ENCODE results near the gene PGPEP1. TPM values are rescaled to one million over a fixed set of nuclear protein-coding genes. Genes with fewer than 3 reads are reported as not detected.
A peak's percentile ranks its signal among the peaks of the same experiment; 100 is the strongest.

Gene PGPEP1
- total RNA-seq, 1 donor from 2014 or later, result 27.5 TPM

GRCh38 chr19:18307271-18307681, 33.1 kb upstream of the PGPEP1 start:
- intact Hi-C loops (cut with DNase I), result no loop called here
- TF ChIP-seq POLR2A (IDR thresholded peaks at IDR 0.05) (no peak), POLR2AphosphoS5 (IDR thresholded peaks at IDR 0.05; ENCODE audit: insufficient read depth in 1 of 2, low read depth in 1 of 2) (peak in 1 of 2 donors; percentile 23), CTCF (IDR thresholded peaks at IDR 0.05) (no peak)
- H3K4me1 ChIP-seq, result peaks cover 49% of the 10 kb centered on the region
- H3K27me3 ChIP-seq, result no peaks in the 10 kb centered on the region
- no peak overlapping the region for H3K4me3 ChIP-seq
- H3K9me3 ChIP-seq, result no peaks in the 10 kb centered on the region
- no peak for DNase-seq (ENCODE audit: extremely low spot score in 2 of 2)
- peaks cover 0 to 22% of the 10 kb centered on the region in 2 donors for H3K36me3 ChIP-seq
- H3K27ac ChIP-seq, result peak overlapping the region; percentile 98

- intact Hi-C loops (cut with DNase I), result no loop called here
Measured at GRCh38 chr19:18308051-18308947, 32.1 kb upstream of the PGPEP1 start.

DNA sequence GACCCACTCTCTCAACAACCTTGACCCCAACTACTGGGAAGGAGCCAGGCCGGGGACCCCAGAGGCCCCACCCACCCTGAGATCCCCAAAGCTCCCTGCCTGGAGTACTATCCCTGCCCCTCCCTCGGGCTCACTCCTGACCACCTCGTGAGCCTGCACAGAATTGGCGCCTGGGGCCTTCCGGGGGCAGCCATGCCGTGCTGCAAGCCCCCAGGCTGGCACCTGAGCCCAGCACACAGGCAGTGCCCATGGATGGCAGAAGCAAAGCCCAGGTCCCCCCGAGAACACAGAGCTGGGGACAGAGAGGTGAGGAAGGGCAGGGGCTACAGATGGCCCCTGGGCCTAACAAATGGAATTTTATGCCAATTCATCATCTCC, 31.5 kb upstream of the PGPEP1 start:
- no peak for TF ChIP-seq POLR2A (IDR thresholded peaks at IDR 0.05)
- no peak for TF ChIP-seq POLR2AphosphoS5 (IDR thresholded peaks at IDR 0.05; ENCODE audit: insufficient read depth in 1 of 2, low read depth in 1 of 2)
- TF ChIP-seq CTCF (IDR thresholded peaks at IDR 0.05), result no peak
- H3K9me3 ChIP-seq, result no peaks in the 10 kb centered on the region
- no peak overlapping the region for H3K4me3 ChIP-seq
- H3K27me3 ChIP-seq, result no peaks in the 10 kb centered on the region
- no peak for DNase-seq (ENCODE audit: extremely low spot score in 2 of 2)
- H3K4me1 ChIP-seq, result peaks cover 36% of the 10 kb centered on the region
- peaks cover 0 to 27% of the 10 kb centered on the region in 2 donors for H3K36me3 ChIP-seq
- intact Hi-C loops (cut with DNase I), result no loop called here
- no peak overlapping the region for H3K27ac ChIP-seq

More at GRCh38 chr19:18308051-18308947, 32.1 kb upstream of the PGPEP1 start:
- DNase-seq (ENCODE audit: extremely low spot score in 2 of 2), result no peak
- TF ChIP-seq POLR2AphosphoS5 (IDR thresholded peaks at IDR 0.05; ENCODE audit: insufficient read depth in 1 of 2, low read depth in 1 of 2) (no peak), CTCF (IDR thresholded peaks at IDR 0.05) (no peak), POLR2A (IDR thresholded peaks at IDR 0.05) (no peak)
- Histone ChIP-seq H3K9me3 (no peaks in the 10 kb centered on the region), H3K4me1 (peaks cover 42% of the 10 kb centered on the region), H3K4me3 (no peak overlapping the region), H3K27me3 (no peaks in the 10 kb centered on the region), H3K36me3 (peaks cover 0 to 27% of the 10 kb centered on the region in 2 donors), H3K27ac (peak overlapping the region; percentile 98)

GRCh38 chr19:18309525-18310064, 30.8 kb upstream of the PGPEP1 start:
- Histone ChIP-seq H3K36me3 (peaks cover 0 to 27% of the 10 kb centered on the region in 2 donors), H3K27ac (no peak overlapping the region), H3K4me3 (no peak overlapping the region), H3K27me3 (no peaks in the 10 kb centered on the region), H3K4me1 (peaks cover 29% of the 10 kb centered on the region), H3K9me3 (no peaks in the 10 kb centered on the region)
- TF ChIP-seq POLR2AphosphoS5 (IDR thresholded peaks at IDR 0.05; ENCODE audit: insufficient read depth in 1 of 2, low read depth in 1 of 2) (no peak), POLR2A (IDR thresholded peaks at IDR 0.05) (no peak), CTCF (IDR thresholded peaks at IDR 0.05) (no peak)
- no peak for DNase-seq (ENCODE audit: extremely low spot score in 2 of 2)
- intact Hi-C loops (cut with DNase I), result no loop called here

All from vagina (tissue), 2 donors.